NCI-H146 treated with DMSO at 0.1 percent for 48 hours (cell line): ENCODE results near the gene PDE4D.

Source experiments
- DNase-seq: peaks from one replicate; lab custom pipeline; 2025; ENCODE audit not compliant: unreplicated experiment; lab: John Stamatoyannopoulos, UW

The PDE4D gene

DNA sequence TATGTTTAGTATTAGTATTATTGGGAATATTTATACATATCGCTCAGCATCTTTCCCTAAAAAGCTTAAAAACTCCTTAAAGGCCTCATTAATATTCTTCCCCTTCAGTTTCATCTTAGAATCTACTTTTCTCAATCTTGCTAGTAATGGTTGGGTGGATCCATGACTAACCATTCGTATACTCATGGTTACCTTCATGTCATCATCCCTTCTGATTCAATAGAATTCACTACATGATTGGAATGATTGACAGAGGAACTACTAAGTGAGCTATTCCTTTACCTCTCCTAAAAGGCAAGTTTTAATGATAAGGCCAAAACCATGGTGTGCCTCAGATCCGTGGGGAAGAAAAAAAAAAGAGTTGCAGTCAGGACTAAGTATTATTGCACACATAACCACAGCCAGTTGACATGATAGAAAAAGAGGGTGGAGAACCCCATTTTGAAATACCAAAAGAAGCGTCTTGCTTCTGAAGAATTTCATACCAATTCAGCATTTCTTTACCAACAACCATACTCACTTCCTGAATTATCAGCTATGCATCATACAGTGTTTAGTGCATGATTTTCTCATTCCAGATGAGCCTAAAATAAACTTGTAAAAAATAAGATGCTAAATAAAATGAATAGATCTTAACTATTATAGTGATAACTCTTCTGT lies 624.6 kb downstream of the PDE4D start:
- no peak for DNase-seq

DNA sequence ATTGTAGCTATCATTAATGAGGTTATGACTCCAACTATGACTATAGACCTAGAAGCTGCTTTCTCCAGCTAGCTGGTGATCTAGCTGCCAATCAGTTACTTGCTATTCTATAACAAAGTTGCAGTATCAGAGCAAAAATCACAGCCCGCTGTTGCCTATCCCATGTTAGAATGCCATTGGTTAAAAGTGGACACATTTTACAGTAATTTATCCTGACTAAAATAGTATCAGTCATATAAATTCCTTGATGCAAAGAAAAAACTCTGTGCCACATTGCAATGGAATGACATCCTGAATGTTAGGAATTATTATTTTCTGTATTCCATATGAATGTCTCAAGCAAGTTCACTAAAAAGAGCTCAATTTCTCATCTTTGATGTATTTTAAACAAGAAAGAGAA lies 626.5 kb downstream of the PDE4D start:
- no peak for DNase-seq

DNA sequence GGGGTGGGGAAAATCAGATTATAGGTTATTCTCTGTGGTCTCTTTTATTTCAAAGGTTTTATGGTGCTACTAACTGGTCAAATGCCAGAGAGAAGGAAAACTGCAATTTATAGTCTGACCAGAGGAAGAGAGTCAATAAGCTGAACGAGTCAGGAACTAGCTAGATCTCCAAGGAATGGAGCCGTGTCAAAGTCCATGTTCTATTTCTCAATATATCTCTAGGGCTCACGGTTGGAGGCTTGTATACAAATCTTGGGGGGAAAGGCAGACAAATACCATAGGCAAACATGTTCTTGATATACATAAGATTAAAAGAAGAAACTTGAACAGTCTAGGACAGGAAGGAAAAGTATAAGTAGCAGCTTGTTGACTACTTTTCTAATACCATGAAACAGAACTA lies 627.1 kb downstream of the PDE4D start:
- no peak for DNase-seq

DNA sequence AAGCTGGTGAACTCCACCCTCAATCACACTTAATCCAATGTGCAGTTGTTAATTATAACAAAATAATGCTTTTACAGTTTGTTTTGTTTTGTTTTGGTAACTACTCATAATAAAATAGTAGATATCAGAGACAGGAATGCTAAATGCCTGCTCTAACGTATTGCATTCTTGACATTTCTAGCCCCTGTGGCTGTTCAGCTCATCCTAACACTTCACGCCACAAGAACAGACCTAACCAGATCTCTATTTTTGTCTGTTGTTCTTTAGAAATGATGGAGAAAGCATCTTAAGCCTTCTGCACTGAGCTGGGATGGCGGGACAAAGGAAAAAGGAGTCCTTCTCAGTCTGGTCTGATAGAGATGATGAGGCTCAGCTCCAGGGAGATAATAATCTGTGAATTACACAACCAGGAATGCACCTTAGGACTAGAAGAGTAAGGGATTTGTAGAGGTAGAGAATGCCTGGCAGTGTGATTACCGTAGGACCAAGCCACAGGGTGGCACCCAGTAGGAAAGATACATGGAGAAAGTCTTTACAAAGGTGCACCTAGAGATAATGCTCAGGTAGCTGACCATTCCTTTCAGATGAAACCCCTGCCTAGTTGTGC lies 628.8 kb downstream of the PDE4D start:
- DNase-seq: no peak

DNA sequence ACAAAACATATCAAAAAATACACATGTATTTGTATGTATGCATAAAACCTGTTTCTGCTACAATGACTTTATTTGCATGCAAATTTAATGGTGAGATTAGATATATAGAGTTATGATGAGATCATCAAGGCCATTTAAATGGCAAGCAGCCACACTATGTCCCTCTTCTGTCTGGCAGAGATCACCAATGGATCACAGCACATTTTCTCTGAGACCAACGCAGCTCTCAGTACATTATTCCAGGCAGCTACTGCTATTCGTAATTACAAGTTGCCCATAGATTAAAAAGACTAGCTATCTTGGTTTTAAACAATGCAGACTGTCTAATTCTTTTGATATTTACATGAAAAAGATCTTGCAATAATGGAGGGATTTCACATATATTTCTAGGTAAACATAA lies 629.5 kb downstream of the PDE4D start:
- no peak for DNase-seq

DNA sequence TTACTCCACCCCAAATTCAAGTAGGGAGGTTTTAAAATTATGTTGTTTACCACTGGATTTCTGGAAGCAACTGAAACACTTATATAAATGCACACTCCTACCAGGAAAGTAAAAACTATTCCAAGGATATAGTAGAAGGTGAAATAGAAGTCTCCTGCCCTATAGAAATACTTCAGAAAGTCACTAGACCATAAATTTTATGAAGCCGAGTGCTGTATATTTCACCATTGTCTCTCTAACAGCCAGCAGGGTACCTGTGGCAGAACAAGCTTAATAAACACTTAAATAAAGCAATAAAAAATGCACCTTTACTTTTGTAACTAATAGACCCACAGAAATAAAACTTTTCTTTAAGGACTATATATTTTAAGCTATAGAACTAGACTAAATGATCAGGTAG lies 631.6 kb downstream of the PDE4D start:
- DNase-seq: no peak

DNA sequence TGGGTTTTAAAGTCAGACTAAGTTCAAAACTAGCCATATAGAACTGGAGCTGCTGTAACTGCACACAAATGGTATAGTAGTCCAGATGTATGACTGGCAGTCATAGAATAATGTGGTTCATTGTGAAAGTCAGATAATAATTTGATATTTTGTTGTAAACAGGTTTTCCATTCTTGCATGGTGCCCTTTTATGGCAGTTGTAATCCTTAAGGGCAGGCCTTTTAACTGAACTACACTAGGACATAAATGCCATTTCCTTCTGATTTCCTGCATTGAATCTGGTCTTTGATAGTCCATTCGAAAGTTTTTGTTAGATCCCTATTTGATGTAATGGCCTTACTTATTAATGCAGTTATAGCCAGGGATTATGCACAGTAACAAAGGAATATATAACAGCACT lies 632.6 kb downstream of the PDE4D start:
- DNase-seq: no peak

DNA sequence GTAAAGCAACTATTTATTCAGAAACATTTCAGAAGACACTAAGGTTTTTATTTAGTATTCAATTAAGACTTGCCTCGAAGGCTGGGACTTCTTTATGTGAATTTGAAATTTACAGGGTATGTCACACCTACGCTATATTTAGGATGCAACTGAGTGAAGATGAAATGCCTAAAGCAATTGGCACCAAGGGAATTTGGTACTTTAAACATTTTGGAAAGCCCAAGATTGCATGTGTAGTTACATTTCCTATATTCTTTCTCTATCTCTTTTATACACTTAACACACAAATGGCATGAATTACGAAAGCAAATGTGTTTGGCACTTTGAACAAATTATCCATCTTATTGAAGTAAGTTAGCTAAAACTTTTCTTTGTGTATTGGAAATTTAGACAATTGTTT lies 633.3 kb downstream of the PDE4D start:
- DNase-seq: no peak

DNA sequence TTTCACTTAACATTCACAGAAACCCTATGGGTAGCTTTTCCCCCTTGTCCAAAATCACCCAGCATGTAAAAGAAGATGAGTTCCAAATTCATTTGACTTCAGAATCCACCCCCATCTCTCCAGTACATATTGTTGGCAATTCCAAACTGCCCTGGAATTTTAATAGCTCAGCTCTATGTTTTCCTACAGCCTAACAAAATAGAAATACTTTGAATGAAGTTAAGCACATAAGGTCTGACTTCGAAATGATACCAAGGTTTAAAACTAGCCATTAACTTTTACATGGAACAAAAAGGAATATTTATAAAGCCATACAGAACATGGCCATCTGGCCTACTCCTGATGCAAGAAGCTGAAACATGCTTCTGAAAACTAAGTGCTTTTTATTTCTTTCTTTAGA lies 634.3 kb downstream of the PDE4D start:
- no peak for DNase-seq

DNA sequence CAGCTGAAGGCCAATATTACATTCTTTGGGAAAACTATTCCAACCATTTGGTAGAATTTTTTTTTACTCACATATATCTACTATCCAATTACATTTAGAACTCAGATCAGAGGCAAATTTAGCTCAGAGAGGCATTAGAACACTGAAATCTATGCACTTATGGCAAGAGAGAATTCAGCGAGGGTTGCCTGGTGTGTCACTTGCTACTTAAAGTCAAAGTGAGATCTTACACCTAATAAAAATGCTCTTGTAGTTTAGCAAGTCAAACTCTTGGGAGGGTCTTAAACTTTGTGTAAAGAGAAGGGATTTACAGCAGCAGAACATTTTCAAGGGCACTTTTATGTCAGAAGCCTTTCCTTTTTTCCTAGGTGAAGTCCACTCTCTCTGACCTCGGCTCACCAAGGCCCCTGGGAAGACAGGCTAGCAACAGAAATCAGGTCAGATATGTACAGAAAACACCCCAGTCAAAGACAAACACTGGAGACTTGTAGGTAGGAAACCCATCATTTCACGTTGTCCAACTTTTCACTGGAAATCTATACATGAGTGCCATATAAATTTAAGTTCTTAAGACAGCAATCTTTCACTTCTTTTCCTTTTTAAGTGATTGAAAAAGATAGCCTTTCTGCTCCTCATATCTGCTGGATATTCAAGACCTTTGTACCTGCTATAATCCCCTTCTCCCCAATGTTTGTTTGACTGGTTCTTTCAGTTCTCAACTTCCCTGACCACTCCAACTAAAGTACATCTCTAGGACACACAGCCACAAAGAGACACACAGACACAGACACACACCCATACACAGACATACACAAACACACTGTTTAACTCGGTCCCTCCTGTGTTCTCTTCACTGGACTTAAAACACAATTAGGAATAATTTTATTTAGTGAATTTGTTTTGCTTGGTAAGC lies 635.8 kb downstream of the PDE4D start:
- DNase-seq: no peak

DNA sequence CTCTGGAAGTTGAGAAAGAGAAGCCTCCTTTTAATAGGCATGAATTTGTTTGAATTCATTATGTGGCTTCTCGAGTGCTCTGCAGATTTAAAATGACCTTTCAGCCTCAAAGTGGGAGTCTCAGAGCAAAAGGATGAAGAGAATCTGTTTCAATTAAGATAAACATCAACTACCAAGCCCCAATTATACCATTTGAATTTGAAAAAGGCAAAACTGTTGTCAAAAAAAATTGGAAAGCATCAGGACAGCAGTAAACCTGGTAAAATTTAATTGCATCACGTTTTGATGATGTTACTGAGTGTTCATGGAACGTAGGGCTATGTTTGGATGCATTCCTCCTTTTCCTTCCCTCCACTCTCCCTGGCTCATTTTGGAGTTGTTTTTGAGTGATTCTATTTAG lies 637.2 kb downstream of the PDE4D start:
- no peak for DNase-seq

DNA sequence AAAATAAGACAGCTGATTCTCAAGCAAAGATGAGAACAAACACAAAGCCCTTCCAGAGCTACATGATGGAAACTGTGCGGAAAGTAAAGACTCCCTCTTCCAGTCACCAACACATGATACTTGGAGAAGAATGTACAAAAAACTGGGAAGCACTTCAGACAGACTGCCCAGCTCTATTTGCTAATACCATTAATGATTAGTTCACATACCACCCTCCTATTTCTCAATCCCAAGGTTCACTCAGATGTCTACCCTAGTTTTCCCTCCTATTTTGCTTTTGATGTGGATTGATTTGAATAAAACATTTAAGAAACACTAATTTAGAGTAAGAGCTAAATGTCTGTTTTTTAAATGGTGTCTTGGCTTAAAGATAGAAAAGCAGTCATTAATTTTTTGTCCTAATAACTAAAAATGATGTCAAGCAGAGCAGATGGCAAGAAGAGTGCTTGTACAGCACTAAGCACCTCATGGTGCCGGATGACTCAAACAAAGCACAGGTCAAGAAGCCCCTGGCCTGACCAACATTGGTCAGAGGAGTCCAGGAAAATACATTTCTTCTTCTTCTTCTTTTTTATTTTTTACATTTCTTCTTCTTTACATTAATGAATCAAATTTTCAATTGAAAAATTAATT lies 639.4 kb downstream of the PDE4D start:
- no peak for DNase-seq

DNA sequence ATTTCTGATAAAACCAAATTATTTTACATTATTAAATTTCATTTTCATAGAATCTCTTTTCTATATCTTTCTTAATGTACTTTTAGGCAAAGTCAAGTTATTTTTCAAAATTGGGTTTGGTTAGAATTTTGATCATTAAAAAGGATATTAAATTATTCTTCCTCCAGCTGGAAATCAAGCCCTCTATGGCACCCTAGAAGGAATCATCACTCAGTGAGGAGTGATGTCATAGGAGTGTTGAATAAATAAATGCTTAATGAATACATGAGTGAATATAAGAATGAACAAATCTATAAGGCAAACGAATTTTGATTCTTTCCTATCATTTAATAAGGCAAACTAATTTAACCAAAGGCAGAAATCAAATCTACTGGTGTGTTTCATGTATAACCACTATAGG lies 639.9 kb downstream of the PDE4D start:
- DNase-seq: no peak

DNA sequence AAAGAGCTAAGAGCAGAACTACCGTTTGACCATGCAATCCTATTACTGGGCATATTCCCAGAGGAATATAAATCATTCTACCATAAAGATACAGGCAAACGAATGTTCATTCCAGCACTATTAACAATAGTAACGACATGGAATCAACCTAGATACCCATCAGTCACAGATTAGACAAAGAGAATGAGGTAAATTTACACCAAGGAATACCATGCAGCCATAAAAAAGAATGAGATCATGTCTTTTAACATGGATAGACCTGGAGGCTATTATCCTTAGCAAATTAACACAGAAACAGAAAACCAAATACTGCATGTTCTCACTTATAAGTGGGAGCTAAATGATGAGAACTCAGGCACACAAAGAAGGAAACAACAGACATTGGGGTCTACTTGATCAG lies 641.9 kb downstream of the PDE4D start:
- DNase-seq: no peak

DNA sequence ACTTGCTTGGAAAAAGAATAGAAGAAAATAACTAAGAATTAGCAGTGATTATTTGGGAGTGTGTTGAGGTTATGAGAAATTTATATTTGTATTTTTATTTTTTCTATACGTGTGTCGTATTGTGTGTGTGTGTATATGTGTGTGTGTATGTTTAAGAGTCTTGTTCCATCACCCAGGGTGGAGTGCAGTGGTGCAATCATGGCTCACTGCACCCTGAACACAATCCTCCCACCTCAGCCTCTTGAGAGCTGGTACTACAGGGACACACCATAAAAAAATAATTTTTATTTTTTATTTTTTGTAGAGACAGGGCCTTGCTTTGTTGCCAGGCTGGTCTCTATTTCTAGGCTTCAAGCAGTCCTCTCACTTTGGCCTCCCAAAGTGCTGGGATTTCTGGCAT lies 643.8 kb downstream of the PDE4D start:
- DNase-seq: no peak

DNA sequence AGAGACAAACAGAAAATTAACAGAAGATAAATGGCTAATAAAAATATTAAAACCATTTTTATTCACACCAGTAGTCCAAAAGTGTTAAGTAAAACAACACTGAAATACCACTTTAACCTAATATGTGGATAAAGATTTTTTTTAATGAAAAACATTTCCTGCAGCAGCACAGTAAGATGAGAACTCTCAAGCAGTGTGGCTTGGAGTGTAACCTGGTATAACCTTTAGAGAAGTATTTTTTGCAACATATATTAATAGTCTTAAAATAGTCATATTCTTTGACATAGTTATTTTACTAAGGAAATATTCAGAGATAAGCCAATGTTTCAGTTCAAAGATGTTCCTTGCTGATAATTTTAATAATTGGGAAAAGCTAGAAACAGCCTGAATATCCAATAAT lies 644.4 kb downstream of the PDE4D start:
- DNase-seq: no peak

DNA sequence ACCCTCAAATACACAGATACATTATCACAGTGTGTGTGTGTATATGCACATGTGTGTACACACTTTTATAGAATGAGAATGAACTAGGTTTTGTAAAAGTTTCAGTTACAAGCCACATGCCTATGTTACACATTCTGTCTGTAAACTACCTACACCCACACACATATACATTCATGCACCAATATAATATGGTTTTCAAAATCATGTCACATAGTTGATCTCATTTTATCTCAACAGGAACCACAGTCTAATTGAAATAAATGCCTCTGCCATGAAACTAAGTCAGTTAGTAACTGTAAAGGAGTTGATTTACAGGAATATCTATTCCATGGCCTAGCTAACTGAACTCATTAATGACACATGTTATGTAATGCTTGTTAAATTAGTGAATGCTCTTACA lies 646.6 kb downstream of the PDE4D start:
- no peak for DNase-seq

DNA sequence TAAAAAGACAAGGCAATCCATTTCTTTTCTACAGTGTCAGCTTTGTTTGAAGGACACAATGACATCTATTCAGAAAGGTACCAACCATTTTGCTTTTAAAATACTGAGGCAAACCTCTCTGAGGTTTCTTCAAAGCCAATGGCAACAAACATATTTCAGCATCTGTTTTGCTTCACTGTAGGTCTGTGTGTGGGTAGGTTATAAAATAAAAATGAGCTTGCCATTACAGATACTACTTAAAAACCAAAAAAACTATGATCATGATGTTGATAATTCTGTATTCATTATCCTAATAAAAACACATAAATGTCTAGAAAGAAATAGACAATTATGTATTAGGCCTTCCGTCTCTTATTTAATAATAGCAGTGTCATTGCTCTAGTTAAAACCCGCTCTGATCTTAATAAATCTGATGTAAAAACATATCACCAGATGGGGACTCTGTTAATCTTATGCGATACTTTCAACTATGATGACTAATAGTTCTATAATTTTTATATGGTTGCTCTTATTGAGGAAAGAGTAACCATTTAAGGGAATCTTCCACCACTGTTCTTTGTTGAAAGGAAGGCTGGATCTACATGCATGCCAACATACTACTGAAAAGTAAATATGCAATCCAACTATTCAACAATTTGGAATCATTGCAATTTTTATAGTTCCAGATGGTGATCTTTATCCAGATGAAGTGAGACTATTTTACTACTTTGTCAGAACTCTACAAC lies 647.2 kb downstream of the PDE4D start:
- DNase-seq: no peak

DNA sequence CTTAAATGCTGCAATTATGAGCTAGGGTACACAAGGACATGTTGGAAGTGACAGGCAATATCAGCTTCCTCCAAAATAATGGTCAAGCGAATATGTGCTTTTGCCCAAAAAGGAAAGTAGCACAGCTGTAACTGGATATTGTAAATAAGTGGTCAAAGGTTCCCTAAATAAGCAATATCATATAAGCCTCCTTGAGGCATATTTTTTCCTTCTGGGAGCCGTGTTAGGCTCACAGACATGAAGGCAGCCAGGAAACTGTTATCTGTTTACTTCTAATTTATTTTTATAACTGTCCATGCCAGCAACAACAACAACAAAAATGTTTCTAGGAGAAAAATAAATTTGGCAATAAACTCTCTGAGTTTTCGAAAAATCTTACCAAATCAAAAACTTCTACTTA lies 648.3 kb downstream of the PDE4D start:
- DNase-seq: no peak

DNA sequence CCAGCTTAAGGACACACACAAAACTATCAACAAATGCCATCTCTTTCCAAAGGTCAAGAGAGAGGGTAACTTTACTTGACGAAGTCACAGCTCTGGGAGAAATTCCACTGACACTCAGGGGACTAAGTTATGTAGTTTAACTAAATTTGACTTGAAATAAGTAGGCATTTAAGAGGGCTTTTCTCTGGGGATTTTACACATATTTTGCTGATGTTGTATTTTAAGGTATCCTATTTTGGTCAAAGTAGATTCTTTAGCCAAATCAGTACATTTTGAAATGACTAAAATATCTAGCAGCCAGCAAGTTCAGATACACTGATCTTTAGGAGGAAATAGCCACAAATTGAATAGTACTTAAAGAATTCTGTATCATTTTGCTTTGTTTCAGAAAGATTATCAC lies 652.0 kb downstream of the PDE4D start:
- DNase-seq: no peak

DNA sequence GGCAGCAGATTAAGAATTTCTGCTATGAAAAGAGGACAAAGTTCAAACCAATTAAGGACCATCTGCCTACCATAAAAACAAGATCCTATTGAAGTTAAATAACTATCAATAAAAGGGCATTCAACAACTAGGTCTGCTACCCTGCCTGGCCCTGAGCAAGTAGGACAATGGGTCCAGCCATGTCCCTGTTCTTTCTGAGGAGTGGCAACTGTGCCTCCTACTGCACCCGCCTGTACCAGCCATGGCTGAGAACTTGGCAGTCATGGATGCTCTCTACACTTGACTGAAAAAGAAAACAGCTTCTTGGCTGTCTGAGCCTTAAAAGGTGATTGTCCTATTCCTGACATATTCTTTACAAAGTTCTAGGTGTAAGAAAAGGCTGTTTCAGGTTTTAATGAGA lies 652.4 kb downstream of the PDE4D start:
- no peak for DNase-seq
